ENCODE results near the gene FMNL1.

FMNL1 gene

GRCh38 chr17:45222289-45222995 lies 757 bp downstream of the FMNL1 start:
- peak; percentile 76 for DNase-seq (ENCODE audit: low spot score)

- no peak for DNase-seq (ENCODE audit: low spot score)
These were observed 1.4 kb downstream of the FMNL1 start for GRCh38 chr17:45222996-45223538.

- peak; percentile 62 for DNase-seq (ENCODE audit: low spot score)
These were observed 2.1 kb downstream of the FMNL1 start for GRCh38 chr17:45223539-45224528.

GRCh38 chr17:45224671-45225050 lies 3.0 kb downstream of the FMNL1 start:
- DNase-seq (ENCODE audit: low spot score), result peak; percentile 40

GRCh38 chr17:45225051-45225700 lies 3.5 kb downstream of the FMNL1 start:
- peak; percentile 57 for DNase-seq (ENCODE audit: low spot score)

- DNase-seq (ENCODE audit: low spot score), result peak; percentile 99
These were observed 4.4 kb downstream of the FMNL1 start for GRCh38 chr17:45225964-45226530.

- DNase-seq (ENCODE audit: low spot score), result no peak
These were observed 4.9 kb downstream of the FMNL1 start for GRCh38 chr17:45226576-45226975.

- no peak for DNase-seq (ENCODE audit: low spot score)
These were observed 5.6 kb downstream of the FMNL1 start for GRCh38 chr17:45227101-45227925.

- no peak for DNase-seq (ENCODE audit: low spot score)
These were observed 6.5 kb downstream of the FMNL1 start for GRCh38 chr17:45227926-45228762.

- peak; percentile 74 for DNase-seq (ENCODE audit: low spot score)
These were observed 7.3 kb downstream of the FMNL1 start for GRCh38 chr17:45228763-45229539.

- no peak for DNase-seq (ENCODE audit: low spot score)
These were observed 8.2 kb downstream of the FMNL1 start for GRCh38 chr17:45229681-45230409.

GRCh38 chr17:45230410-45230786 lies 8.7 kb downstream of the FMNL1 start:
- no peak for DNase-seq (ENCODE audit: low spot score)

GRCh38 chr17:45230787-45231480 lies 9.2 kb downstream of the FMNL1 start:
- DNase-seq (ENCODE audit: low spot score), result no peak

- no peak for DNase-seq (ENCODE audit: low spot score)
These were observed 9.9 kb downstream of the FMNL1 start for GRCh38 chr17:45231481-45232116.

GRCh38 chr17:45232514-45233422 lies 11.1 kb downstream of the FMNL1 start:
- DNase-seq (ENCODE audit: low spot score), result no peak

GRCh38 chr17:45233423-45233924 lies 11.8 kb downstream of the FMNL1 start:
- no peak for DNase-seq (ENCODE audit: low spot score)

Measured in CD4-positive, alpha-beta T cell treated with Interleukin-6 at 100 ng/mL for 8 hours (primary cell).